Effector memory CD4-positive, alpha-beta T cell (primary cell): ENCODE results near the gene CIZ1.

Experiments
- DNase-seq, 3 donors: peaks; one replicate each; pipeline ENCODE4 v3.0.0-alpha.2; 2020
- H3K27ac ChIP-seq: 2 replicates; pipeline ENCODE4 v1.7.0; 2013; ENCODE audit warnings: mild to moderate bottlenecking, low read length, moderate library complexity; ENCODE audit not compliant: insufficient read depth, poor library complexity, severe bottlenecking
- H3K27me3 ChIP-seq: replicated peaks from 2 replicates; pipeline ENCODE4 v1.7.0; 2013; ENCODE audit warnings: mild to moderate bottlenecking, low read length; ENCODE audit not compliant: insufficient read depth, control insufficient read depth, poor library complexity, severe bottlenecking
- H3K36me3 ChIP-seq: 2 replicates; pipeline ENCODE4 v1.7.0; 2013; ENCODE audit warnings: mild to moderate bottlenecking, low read length, moderate library complexity; ENCODE audit not compliant: control insufficient read depth, insufficient read depth
- H3K4me1 ChIP-seq: 2 replicates; pipeline ENCODE4 v1.7.0; 2013; ENCODE audit warnings: low read length, mild to moderate bottlenecking; ENCODE audit not compliant: control insufficient read depth, insufficient read depth, poor library complexity, severe bottlenecking
- H3K4me3 ChIP-seq: 2 replicates; pipeline ENCODE4 v1.7.0; 2013; ENCODE audit warnings: low read length, low read depth, mild to moderate bottlenecking; ENCODE audit not compliant: insufficient read depth, poor library complexity, severe bottlenecking
- H3K9me3 ChIP-seq: 2 replicates; pipeline ENCODE4 v1.7.0; 2013; ENCODE audit warnings: mild to moderate bottlenecking, low read length, moderate library complexity; ENCODE audit not compliant: control insufficient read depth

Gene CIZ1

GRCh38 chr9:128174062-128174461, 17.3 kb downstream of the CIZ1 start:
- no peaks in the 10 kb centered on the region for H3K9me3 ChIP-seq
- H3K27me3 ChIP-seq: no peaks in the 10 kb centered on the region
- no peaks in the 10 kb centered on the region for H3K4me1 ChIP-seq
- no peak overlapping the region for H3K27ac ChIP-seq
- H3K36me3 ChIP-seq: peaks cover 51% of the 10 kb centered on the region
- no peak overlapping the region for H3K4me3 ChIP-seq
- no peak for DNase-seq

- H3K27ac ChIP-seq: no peak overlapping the region
- no peaks in the 10 kb centered on the region for H3K9me3 ChIP-seq
- H3K27me3 ChIP-seq: no peaks in the 10 kb centered on the region
- H3K4me1 ChIP-seq: no peaks in the 10 kb centered on the region
- DNase-seq: no peak
- H3K36me3 ChIP-seq: peaks cover 29% of the 10 kb centered on the region
- no peak overlapping the region for H3K4me3 ChIP-seq
Observed at GRCh38 chr9:128169925-128170324, 21.4 kb downstream of the CIZ1 start.

GRCh38 chr9:128169492-128169891, 21.9 kb downstream of the CIZ1 start:
- Histone ChIP-seq H3K27me3 (no peaks in the 10 kb centered on the region), H3K4me3 (no peak overlapping the region), H3K36me3 (peaks cover 32% of the 10 kb centered on the region), H3K9me3 (no peaks in the 10 kb centered on the region), H3K27ac (no peak overlapping the region), H3K4me1 (no peaks in the 10 kb centered on the region)
- no peak for DNase-seq

GRCh38 chr9:128168731-128169308, 22.6 kb downstream of the CIZ1 start:
- H3K9me3 ChIP-seq: no peaks in the 10 kb centered on the region
- no peak for DNase-seq
- no peak overlapping the region for H3K4me3 ChIP-seq
- H3K27me3 ChIP-seq: no peaks in the 10 kb centered on the region
- no peaks in the 10 kb centered on the region for H3K4me1 ChIP-seq
- H3K36me3 ChIP-seq: peaks cover 37% of the 10 kb centered on the region
- H3K27ac ChIP-seq: no peak overlapping the region

- H3K27me3 ChIP-seq: no peaks in the 10 kb centered on the region
- H3K4me1 ChIP-seq: no peaks in the 10 kb centered on the region
- peaks cover 37% of the 10 kb centered on the region for H3K36me3 ChIP-seq
- no peak overlapping the region for H3K27ac ChIP-seq
- no peak for DNase-seq
- H3K4me3 ChIP-seq: no peak overlapping the region
- H3K9me3 ChIP-seq: no peaks in the 10 kb centered on the region
Observed at GRCh38 chr9:128167209-128167608, 24.2 kb downstream of the CIZ1 start.

- no peak for DNase-seq
- H3K27me3 ChIP-seq: no peaks in the 10 kb centered on the region
- no peak overlapping the region for H3K4me3 ChIP-seq
- H3K27ac ChIP-seq: no peak overlapping the region
- no peaks in the 10 kb centered on the region for H3K9me3 ChIP-seq
- H3K36me3 ChIP-seq: peaks cover 37% of the 10 kb centered on the region
- H3K4me1 ChIP-seq: peaks cover 2% of the 10 kb centered on the region
Observed at GRCh38 chr9:128166169-128166568, 25.2 kb downstream of the CIZ1 start.

GRCh38 chr9:128164307-128164885, 27.0 kb downstream of the CIZ1 start:
- H3K36me3 ChIP-seq: peaks cover 27% of the 10 kb centered on the region
- DNase-seq: no peak

GRCh38 chr9:128163523-128164306, 27.7 kb downstream of the CIZ1 start:
- no peak for DNase-seq
- no peaks in the 10 kb centered on the region for H3K9me3 ChIP-seq
- H3K4me1 ChIP-seq: peaks cover 14% of the 10 kb centered on the region
- no peaks in the 10 kb centered on the region for H3K27me3 ChIP-seq
- peaks cover 20% of the 10 kb centered on the region for H3K36me3 ChIP-seq
- no peak overlapping the region for H3K4me3 ChIP-seq
- no peak overlapping the region for H3K27ac ChIP-seq

More at GRCh38 chr9:128164307-128164885, 27.0 kb downstream of the CIZ1 start:
- H3K4me3 ChIP-seq: no peak overlapping the region
- H3K27ac ChIP-seq: no peak overlapping the region
- H3K4me1 ChIP-seq: peaks cover 11% of the 10 kb centered on the region
- H3K9me3 ChIP-seq: no peaks in the 10 kb centered on the region
- H3K27me3 ChIP-seq: no peaks in the 10 kb centered on the region

GRCh38 chr9:128163027-128163515, 28.3 kb downstream of the CIZ1 start:
- DNase-seq: no peak
- H3K36me3 ChIP-seq: peaks cover 20% of the 10 kb centered on the region
- H3K4me1 ChIP-seq: peaks cover 14% of the 10 kb centered on the region
- no peak overlapping the region for H3K27ac ChIP-seq
- H3K9me3 ChIP-seq: no peaks in the 10 kb centered on the region
- no peak overlapping the region for H3K4me3 ChIP-seq
- no peaks in the 10 kb centered on the region for H3K27me3 ChIP-seq
